22Rv1 (cell line): ENCODE measurements around the gene RDH16.

Source experiments
- CTCF ChIP-seq: fragments of 450-650 bp; IDR thresholded peaks from 2 replicates; pipeline ENCODE4 v1.5.1; 2017; ENCODE audit warnings: mild to moderate bottlenecking
- ZFX ChIP-seq: fragments of 450-650 bp; IDR thresholded peaks from 2 replicates; pipeline ENCODE4 v1.6.1; 2017; ENCODE audit warnings: antibody characterized with exemption, borderline replicate concordance

- TF ChIP-seq CTCF: no peak
- TF ChIP-seq ZFX: no peak
Measured at GRCh38 chr12:57003395-57003794, 46.0 kb upstream of the RDH16 start.
